GM12878 (cell line): Measurements from ENCODE around the gene TTLL3. TPM values are rescaled to one million over a fixed set of nuclear protein-coding genes. Genes with fewer than 3 reads are reported as not detected.
A peak's percentile ranks its signal among the peaks of the same experiment; 100 is the strongest.

ENCODE experiments used
- ATAC-seq: fragments of 200-7000 bp; cut with Tn5 transposase; 3 replicates; pipeline ENCODE4 v1.9.1; 2020; ENCODE audit warnings: mild to moderate bottlenecking, moderate library complexity
- BruUV-seq: library from RNA; stranded (reverse); fragments of 400-500 nt; replicated peaks from 2 replicates; lab custom pipeline; 2021; lab: Mats Ljungman, UMichigan
- CTCF ChIA-PET: fragments of 300-600 bp; sonication (Branson Sonifier 250); formaldehyde crosslinking; extraction: SDS; loops from one replicate; lab custom pipeline; 2021; ENCODE audit warnings: inconsistent platforms; lab: Yijun Ruan, JAX
- POLR2A ChIA-PET: fragments of 350-600 bp; formaldehyde crosslinking; extraction: SDS; loops from one replicate; lab custom pipeline; 2021; ENCODE audit warnings: inconsistent platforms; lab: Charles Lee
- RAD21 ChIA-PET: fragments of 300-600 bp; sonication (Branson Sonifier 250); formaldehyde crosslinking; loops from one replicate; lab custom pipeline; 2023; ENCODE audit warnings: antibody characterized with exemption; ENCODE audit not compliant: unreplicated experiment; lab: Charles Lee
- SMC1A ChIA-PET: fragments of 300-600 bp; sonication (Branson Sonifier 250); formaldehyde crosslinking; loops from one replicate; lab custom pipeline; 2023; ENCODE audit not compliant: unreplicated experiment, uncharacterized antibody; lab: Charles Lee
- DNase-seq: peaks from one replicate; pipeline ENCODE4 v3.0.0-alpha.2; 2011; ENCODE audit warnings: low read depth, low spot score
- FAIRE-seq: peaks from 3 replicates; lab custom pipeline; 2011; peaks lifted over from hg19 to GRCh38; lab: Jason Lieb, UNC
- H2AFZ ChIP-seq: 2 replicates; pipeline ENCODE4 v1.6.0; 2011; ENCODE audit warnings: low read depth, low read length, control low read depth; ENCODE audit not compliant: control insufficient read depth
- H3K27ac ChIP-seq: 2 replicates; pipeline ENCODE4 v1.5.1; 2011; ENCODE audit warnings: control low read depth; ENCODE audit not compliant: control insufficient read depth, insufficient read depth
- H3K27me3 ChIP-seq, 2 experiments: replicated peaks in 1 of 2; 2 replicates each; pipeline versions ENCODE4 v1.6.0 to v1.6.1; 2011; ENCODE audit warnings: low read length in 1 of 2; ENCODE audit not compliant: control insufficient read depth in 2 of 2, insufficient read depth in 2 of 2
- H3K36me3 ChIP-seq, 2 experiments: 2 replicates each; pipeline ENCODE4 v1.5.1; 2011; ENCODE audit warnings: low read length in 1 of 2; ENCODE audit not compliant: control insufficient read depth in 2 of 2, insufficient read depth in 2 of 2
- H3K4me1 ChIP-seq: 2 replicates; pipeline ENCODE4 v1.6.1; 2011; ENCODE audit warnings: mild to moderate bottlenecking, low read length, moderate library complexity, mixed read lengths; ENCODE audit not compliant: control insufficient read depth, insufficient read depth
- H3K4me2 ChIP-seq: 2 replicates; pipeline ENCODE4 v1.6.0; 2011; ENCODE audit warnings: control low read depth; ENCODE audit not compliant: control insufficient read depth, insufficient read depth
- H3K4me3 ChIP-seq: fragments of 200-600 bp; sonication (generic); 2 replicates; pipeline ENCODE4 v1.5.1; 2016
- H3K79me2 ChIP-seq: 2 replicates; pipeline ENCODE4 v1.6.0; 2011; ENCODE audit warnings: low read length; ENCODE audit not compliant: control insufficient read depth, insufficient read depth
- H3K9ac ChIP-seq: 2 replicates; pipeline ENCODE4 v1.8.0; 2011; ENCODE audit warnings: low read length, control low read depth, mixed read lengths; ENCODE audit not compliant: control insufficient read depth, insufficient read depth
- H3K9me3 ChIP-seq: replicated peaks from 3 replicates; pipeline ENCODE4 v1.5.1; 2011; ENCODE audit warnings: mild to moderate bottlenecking, low read length; ENCODE audit not compliant: control insufficient read depth, insufficient read depth
- H4K20me1 ChIP-seq: 2 replicates; pipeline ENCODE4 v1.6.0; 2011; ENCODE audit not compliant: control insufficient read depth, insufficient read depth
- ATF3 ChIP-seq: IDR thresholded peaks from 2 replicates; pipeline ENCODE4 v1.6.1; 2011; ENCODE audit warnings: low read depth, mild to moderate bottlenecking, low read length, moderate library complexity, borderline replicate concordance; ENCODE audit errors: extremely low read depth
- BCL3 ChIP-seq: IDR thresholded peaks from 2 replicates; pipeline ENCODE4 v1.6.1; 2011; ENCODE audit warnings: borderline replicate concordance, low read depth, mild to moderate bottlenecking, moderate library complexity, low read length; ENCODE audit not compliant: insufficient read depth, poor library complexity, severe bottlenecking
- CHD1 ChIP-seq: IDR thresholded peaks from 2 replicates; pipeline ENCODE4 v1.6.1; 2012; ENCODE audit warnings: low read depth, low read length, improper control_type of control experiment
- E2F8 ChIP-seq: fragments of 450-650 bp; IDR thresholded peaks from 2 replicates; pipeline ENCODE4 v1.6.1; 2018; ENCODE audit warnings: mild to moderate bottlenecking, low read depth, moderate library complexity; ENCODE audit not compliant: partially characterized antibody
- ELK1 ChIP-seq: IDR thresholded peaks from 2 replicates; pipeline ENCODE4 v1.6.1; 2012; ENCODE audit warnings: low read depth, low read length, improper control_type of control experiment
- HSF1 ChIP-seq: fragments of 150-350 bp; IDR thresholded peaks from 2 replicates; pipeline ENCODE4 v1.6.1; 2014; ENCODE audit warnings: mild to moderate bottlenecking, low read depth, low read length
- SMAD1 ChIP-seq: fragments of 450-650 bp; IDR thresholded peaks from 2 replicates; pipeline ENCODE4 v1.6.1; 2018; ENCODE audit warnings: mild to moderate bottlenecking, low read depth; ENCODE audit not compliant: partially characterized antibody
- WGBS: methylation state at CpG from one replicate; pipeline ENCODE4 v1.1.6; 2016; ENCODE audit warnings: low lambda C conversion rate; ENCODE audit not compliant: insufficient replicate concordance, insufficient coverage; ENCODE audit errors: missing lambda C conversion rate; 5-methylcytosine and 5-hydroxymethylcytosine counted together
- in situ Hi-C: fragments of 300-500 bp; cut with MboI; formaldehyde crosslinking; loops from 9 replicates; pipeline ENCODE4 v1.14.3; 2018; ENCODE audit warnings: mixed read lengths
- intact Hi-C: fragments of 100-400 bp; cut with micrococcal nuclease; formaldehyde crosslinking; loops from one replicate; pipeline ENCODE4 v1.14.2; 2022; ENCODE audit not compliant: unreplicated experiment
- polyA plus RNA-seq, 11 experiments: library from polyadenylated mRNA; depleted of rRNA in 4 of 11; unstranded in 6 of 11; stranded (reverse) in 5 of 11; fragments of >200 nt; fragmentation: Nextera tagmentation in 4 of 11; fragmentation: Illumina TruSeq in 1 of 11; extraction: Ambion mirVana in 4 of 11; extraction: Trizol in 1 of 11; gene quantifications; 1 replicate in 1 of 11; 2 replicates in 10 of 11; pipeline versions ENCODE4 v1.2.1 to v1.2.3, GENCODE V29; 2011 to 2016; ENCODE audit warnings: inconsistent platforms in 2 of 11, missing spikeins in 2 of 11, low read depth in 1 of 11
- total RNA-seq, 4 experiments: library from RNA; depleted of rRNA in 3 of 4; stranded (reverse); fragments of >200 nt in 3 of 4; fragmentation: Illumina TruSeq in 1 of 4; extraction: Trizol in 1 of 4; gene quantifications; 2 replicates each; pipeline versions ENCODE4 v1.2.1 to v1.2.3, GENCODE V29; 2013 to 2021

TTLL3 gene
- total and polyA plus RNA-seq, 10 of the 15 experiments (the other 5 are each of a cell fraction or from before 2014, with no cell fraction given) = 4.2 to 51.3 (median 18.9) TPM

- TF ChIP-seq ATF3 = no peak
- peak; percentile 56 for TF ChIP-seq SMAD1
Observed at GRCh38 chr3:9791790-9792404, 18.2 kb upstream of the TTLL3 start (continued).

- peak within 1 kb of the TSS; percentile 78 for H3K4me2 ChIP-seq
- in situ Hi-C loops (no loop called here), intact Hi-C loops (loop anchor here (1.0 to 5.0 kb wide), 4 partner anchors 42 to 140 kb away; partner anchors contain the start of genes BRPF1 and CRELD1)
- peak within 1 kb of the TSS; percentile 89 for H3K4me3 ChIP-seq
- FAIRE-seq (peak; percentile 97), DNase-seq (peak; percentile 92), ATAC-seq (peak; percentile 88)
- H2AFZ ChIP-seq = peak within 1 kb of the TSS; percentile 94
- CTCF ChIA-PET = interaction anchor here (0.6 to 1.6 kb wide), 10 partner anchors 11 to 398 kb away, joined by 3 to 6 read pairs (median 4); partner anchors contain the start of genes MTMR14 and OGG1
- BruUV-seq = no TSS peak
- WGBS = under 1% methylated on average over 59 of the region's 65 CpGs
- RAD21 ChIA-PET = interaction anchor here (0.6 to 1.4 kb wide), 12 partner anchors 10 to 333 kb away, joined by 3 to 10 read pairs (median 4); partner anchors contain the start of genes BRPF1, CRELD1, FANCD2 and OGG1
- H3K4me1 ChIP-seq = peaks cover 14% of the 10 kb centered on the region
- peaks cover 10 to 20% of the 10 kb centered on the region in 2 experiments for H3K36me3 ChIP-seq
- peak within 1 kb of the TSS; percentile 99 for H3K27ac ChIP-seq
- peaks cover 66% of the 10 kb centered on the region for H3K79me2 ChIP-seq
- POLR2A ChIA-PET = interaction anchor here (0.5 to 2.0 kb wide), 14 partner anchors 11 to 430 kb away, joined by 3 to 20 read pairs (median 6); partner anchors contain the start of genes BRPF1, JAGN1, MTMR14 and OGG1
- SMC1A ChIA-PET = interaction anchor here (0.6 to 1.8 kb wide), 7 partner anchors 21 to 1851 kb away, joined by 3 to 11 read pairs (median 3); partner anchors contain the start of genes JAGN1, OGG1 and VGLL4
- H3K9me3 ChIP-seq = no peaks in the 10 kb centered on the region
- H3K27me3 ChIP-seq = no peaks in the 10 kb centered on the region
- H3K9ac ChIP-seq = peak within 1 kb of the TSS; percentile 97
- peaks cover 6% of the 10 kb centered on the region; the same call in 1 of the 2 replicates for H4K20me1 ChIP-seq
- TF ChIP-seq CHD1 = peak; percentile 98
- TF ChIP-seq HSF1 = no peak
- TF ChIP-seq E2F8 = peak; percentile 68
- peak; percentile 7 for TF ChIP-seq BCL3
- peak; percentile 99 for TF ChIP-seq ELK1
Observed at GRCh38 chr3:9792405-9793160, 17.5 kb upstream of the TTLL3 start, which contains the start of the genes ARPC4 and TADA3. ARPC4 (plus strand) TSS chr3:9793082; CDS start chr3:9793122, 40 bp downstream. TADA3 (minus strand) TSS chr3:9792473; CDS start chr3:9791466, 1,007 bp downstream.
